ENCODE results near the gene MARK4.

MARK4 gene

GRCh38 chr19:45253396-45254027 lies 2.4 kb downstream of the MARK4 start:
- no peak overlapping the region for H3K4me3 ChIP-seq (replicated peaks; ENCODE audit: insufficient read depth, low read length)
- no peak for DNase-seq (ENCODE audit: low read depth in 1 of 2, low spot score in 1 of 2)
- no peak for TF ChIP-seq REST (IDR thresholded peaks at IDR 0.05; ENCODE audit: insufficient replicate concordance, low read depth)
- TF ChIP-seq CTCF (IDR thresholded peaks at IDR 0.05; ENCODE audit: insufficient read depth, low read length) = no peak
- TF ChIP-seq SPI1 (IDR thresholded peaks at IDR 0.05; ENCODE audit: borderline replicate concordance, low read depth) = no peak

GRCh38 chr19:45254044-45254531 lies 3.0 kb downstream of the MARK4 start:
- H3K27me3 ChIP-seq (ENCODE audit: insufficient read depth, poor library complexity, severe bottlenecking) = no peaks in the 10 kb centered on the region
- no peak for DNase-seq (ENCODE audit: low read depth in 1 of 2, low spot score in 1 of 2)
- no peak overlapping the region for H3K4me3 ChIP-seq (replicated peaks; ENCODE audit: insufficient read depth, low read length)
- TF ChIP-seq CTCF (IDR thresholded peaks at IDR 0.05; ENCODE audit: insufficient read depth, low read length) (no peak), SPI1 (IDR thresholded peaks at IDR 0.05; ENCODE audit: borderline replicate concordance, low read depth) (no peak), POLR2AphosphoS5 (IDR thresholded peaks at IDR 0.05; ENCODE audit: low read depth) (no peak), GABPA (IDR thresholded peaks at IDR 0.05; ENCODE audit: low read depth) (no peak), REST (IDR thresholded peaks at IDR 0.05; ENCODE audit: insufficient replicate concordance, low read depth) (no peak)
- no peak overlapping the region for H3K27ac ChIP-seq (replicated peaks)

More at GRCh38 chr19:45253396-45254027, 2.4 kb downstream of the MARK4 start:
- Histone ChIP-seq H3K27me3 (ENCODE audit: insufficient read depth, poor library complexity, severe bottlenecking) (no peaks in the 10 kb centered on the region), H3K27ac (replicated peaks) (no peak overlapping the region)

- H3K27ac ChIP-seq (replicated peaks) = no peak overlapping the region
- no peaks in the 10 kb centered on the region for H3K27me3 ChIP-seq (ENCODE audit: insufficient read depth, poor library complexity, severe bottlenecking)
- TF ChIP-seq CTCF (IDR thresholded peaks at IDR 0.05; ENCODE audit: insufficient read depth, low read length) (no peak), GABPA (IDR thresholded peaks at IDR 0.05; ENCODE audit: low read depth) (no peak), POLR2AphosphoS5 (IDR thresholded peaks at IDR 0.05; ENCODE audit: low read depth) (no peak), REST (IDR thresholded peaks at IDR 0.05; ENCODE audit: insufficient replicate concordance, low read depth) (no peak), SPI1 (IDR thresholded peaks at IDR 0.05; ENCODE audit: borderline replicate concordance, low read depth) (no peak)
- H3K4me3 ChIP-seq (replicated peaks; ENCODE audit: insufficient read depth, low read length) = no peak overlapping the region
- DNase-seq (ENCODE audit: low read depth in 1 of 2, low spot score in 1 of 2) = no peak
These were observed 4.6 kb downstream of the MARK4 start for GRCh38 chr19:45255611-45256157.

Data from HL-60 (cell line).